ENCODE measurements around the gene RPRD1B. TPM values are rescaled to one million over a fixed set of nuclear protein-coding genes. Genes with fewer than 3 reads are reported as not detected.
A peak's percentile ranks its signal among the peaks of the same experiment; 100 is the strongest.

Gene RPRD1B
- total and polyA plus RNA-seq, 3 donors from 2014 or later, result 30.4 to 50.5 (median 41.9) TPM

DNA sequence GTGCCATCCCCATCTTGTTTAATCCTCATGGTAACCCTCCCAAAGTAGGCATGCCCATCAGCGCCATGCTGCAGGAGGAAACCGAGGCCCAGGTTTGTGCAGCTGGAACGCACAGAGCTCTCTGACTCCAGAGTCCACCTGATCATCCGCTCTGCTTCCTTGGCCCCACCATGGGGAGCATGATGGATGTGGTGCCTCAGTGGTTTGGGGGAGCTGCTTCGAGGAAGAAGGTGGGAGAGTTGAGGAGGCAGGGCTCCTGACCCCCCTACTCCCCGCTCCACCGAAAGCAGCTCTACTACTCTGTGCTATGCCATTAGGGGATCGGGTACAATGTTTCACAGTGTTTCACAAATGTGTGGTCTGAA is 79.4 kb downstream of the RPRD1B start:
- WGBS, 2 donors, result 86 to 94% methylated on average over 4 to 8 of the region's 8 CpGs
- Histone ChIP-seq H3K4me1 (peaks cover 10% of the 10 kb centered on the region), H3K9me3 (no peaks in the 10 kb centered on the region), H3K36me3 (ENCODE audit: low read depth, missing control alignments) (no peaks in the 10 kb centered on the region), H3K4me3 (no peak overlapping the region), H3K27ac (no peak overlapping the region), H3K27me3 (no peaks in the 10 kb centered on the region)
- intact Hi-C loops (cut with DNase I; ENCODE audit: low total_unique reads), result no loop called here
- DNase-seq, result peak; percentile 2
- TF ChIP-seq POLR2A (IDR thresholded peaks at IDR 0.05), result no peak

DNA sequence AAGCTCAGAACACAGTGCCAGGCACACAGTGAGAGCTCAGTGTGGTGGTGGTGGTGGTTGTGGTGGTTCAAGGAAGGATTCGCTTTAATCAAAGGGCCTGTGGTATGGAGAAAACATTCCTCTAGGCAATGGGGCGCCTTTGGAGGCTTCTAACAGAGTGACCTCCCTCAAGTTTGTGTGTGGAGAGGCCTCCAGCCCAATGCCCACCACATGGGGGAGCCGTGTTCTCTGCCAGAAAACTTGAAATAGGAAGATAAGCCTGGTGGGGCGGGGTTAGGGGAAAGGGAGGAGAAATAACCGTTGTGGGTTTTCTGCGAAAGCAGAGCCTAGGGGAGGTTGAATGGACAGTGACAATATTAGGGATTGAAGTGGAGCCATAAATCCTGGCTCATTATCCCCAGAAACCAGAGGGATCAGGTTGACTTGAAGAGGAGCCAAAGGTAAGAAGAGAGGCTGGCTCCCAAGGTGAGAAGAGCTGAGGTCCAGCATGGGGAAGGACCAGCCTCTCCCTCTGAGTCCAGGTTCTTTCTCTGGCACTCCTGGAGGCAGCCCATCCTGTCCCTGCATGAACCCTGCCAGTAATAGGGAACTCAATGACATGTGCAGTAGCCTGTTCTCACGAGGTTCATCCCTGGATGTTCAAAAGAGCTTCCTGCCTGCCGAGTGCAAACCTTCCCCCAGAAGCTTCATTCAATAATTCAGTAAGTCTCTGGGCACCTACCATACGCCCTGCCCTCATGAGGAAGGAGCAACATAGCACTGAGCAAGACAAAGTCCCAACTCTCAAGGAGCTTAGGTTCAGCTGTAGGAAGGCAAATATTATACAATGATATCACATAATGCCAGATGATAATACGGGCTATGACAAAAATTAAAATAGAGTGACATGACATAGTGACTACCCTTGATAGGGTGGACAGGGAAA is 80.1 kb downstream of the RPRD1B start:
- TF ChIP-seq POLR2A (IDR thresholded peaks at IDR 0.05) (no peak), CTCF (IDR thresholded peaks at IDR 0.05) (no peak)
- H3K9me3 ChIP-seq, result no peaks in the 10 kb centered on the region
- H3K27ac ChIP-seq, result no peak overlapping the region
- peak; percentile 12 for DNase-seq
- no peaks in the 10 kb centered on the region for H3K36me3 ChIP-seq (ENCODE audit: low read depth, missing control alignments)
- H3K4me1 ChIP-seq, result peaks cover 6% of the 10 kb centered on the region
- H3K4me3 ChIP-seq, result no peak overlapping the region
- 74 to 82% methylated on average over 10 of the region's 10 CpGs for WGBS, 2 donors
- H3K27me3 ChIP-seq, result no peaks in the 10 kb centered on the region
- intact Hi-C loops (cut with DNase I; ENCODE audit: low total_unique reads), result no loop called here

GRCh38 chr20:38114353-38114791 is 80.8 kb downstream of the RPRD1B start:
- peak; percentile 8 for DNase-seq
- no peak for TF ChIP-seq CTCF (IDR thresholded peaks at IDR 0.05)
- TF ChIP-seq POLR2A (IDR thresholded peaks at IDR 0.05), result no peak
- WGBS, 2 donors, result 96 to 97% methylated on average over 4 of the region's 4 CpGs
- Histone ChIP-seq H3K27ac (no peak overlapping the region), H3K27me3 (no peaks in the 10 kb centered on the region), H3K4me1 (peaks cover 3% of the 10 kb centered on the region), H3K36me3 (ENCODE audit: low read depth, missing control alignments) (no peaks in the 10 kb centered on the region), H3K9me3 (no peaks in the 10 kb centered on the region), H3K4me3 (no peak overlapping the region)
- intact Hi-C loops (cut with DNase I; ENCODE audit: low total_unique reads), result no loop called here

- Histone ChIP-seq H3K36me3 (ENCODE audit: low read depth, missing control alignments) (no peaks in the 10 kb centered on the region), H3K4me3 (no peak overlapping the region), H3K27me3 (no peaks in the 10 kb centered on the region), H3K4me1 (no peaks in the 10 kb centered on the region), H3K27ac (no peak overlapping the region), H3K9me3 (no peaks in the 10 kb centered on the region)
- intact Hi-C loops (cut with DNase I; ENCODE audit: low total_unique reads), result no loop called here
- DNase-seq, result peak; percentile 3
- WGBS, 2 donors, result 90 to 91% methylated on average over 1 of the region's 1 CpG
- TF ChIP-seq CTCF (IDR thresholded peaks at IDR 0.05) (no peak), POLR2A (IDR thresholded peaks at IDR 0.05) (no peak)
These were observed 81.7 kb downstream of the RPRD1B start for GRCh38 chr20:38115205-38115604.

DNA sequence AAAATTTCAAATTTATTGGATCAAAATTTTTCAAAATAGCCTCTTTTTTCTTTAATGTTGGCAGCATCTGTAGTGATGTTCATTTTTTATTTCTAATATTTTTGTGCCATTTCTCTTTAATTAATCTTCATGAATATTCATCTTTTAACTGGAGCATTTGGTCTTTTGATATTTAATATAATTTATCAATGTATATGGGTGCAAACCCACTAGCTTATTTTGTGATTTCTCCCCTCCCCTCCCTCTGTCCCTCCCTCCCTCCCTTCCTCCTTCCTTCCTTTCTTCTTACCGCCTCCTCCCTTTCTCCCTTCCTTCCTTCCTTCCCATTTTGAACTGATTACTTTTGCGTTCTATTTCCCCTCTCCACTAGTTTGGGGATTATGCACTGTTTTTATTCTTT is 82.3 kb downstream of the RPRD1B start:
- no peaks in the 10 kb centered on the region for H3K36me3 ChIP-seq (ENCODE audit: low read depth, missing control alignments)
- no peaks in the 10 kb centered on the region for H3K27me3 ChIP-seq
- no peak overlapping the region for H3K27ac ChIP-seq
- no peak overlapping the region for H3K4me3 ChIP-seq
- intact Hi-C loops (cut with DNase I; ENCODE audit: low total_unique reads), result no loop called here
- 60 to 88% methylated on average over 2 of the region's 2 CpGs for WGBS, 2 donors
- no peak for DNase-seq
- H3K9me3 ChIP-seq, result no peaks in the 10 kb centered on the region
- TF ChIP-seq POLR2A (IDR thresholded peaks at IDR 0.05), result no peak
- TF ChIP-seq CTCF (IDR thresholded peaks at IDR 0.05), result no peak
- H3K4me1 ChIP-seq, result no peaks in the 10 kb centered on the region
